CD14-positive monocyte (primary cell): Measurements from ENCODE around the gene GLT6D1. TPM values are rescaled to one million over a fixed set of nuclear protein-coding genes. Genes with fewer than 3 reads are reported as not detected.

ENCODE experiments used
- DNase-seq, 3 donors: peaks; one replicate each; pipeline ENCODE4 v3.0.0-alpha.2; 2011 to 2022
- H2AFZ ChIP-seq: 2 replicates; pipeline ENCODE4 v1.6.0; 2012; ENCODE audit warnings: mild to moderate bottlenecking, low read depth, low read length, inconsistent platforms; ENCODE audit not compliant: insufficient read depth, poor library complexity, severe bottlenecking
- H3K27ac ChIP-seq, 2 donors: 1 replicate in 1 of 2; 2 replicates in 1 of 2; pipeline ENCODE4 v1.5.1; 2012 to 2013; ENCODE audit warnings: low read length in 2 of 2, control low read depth in 1 of 2, inconsistent platforms in 1 of 2, low read depth in 1 of 2, mild to moderate bottlenecking in 1 of 2
- H3K27me3 ChIP-seq, 2 donors: one replicate each; pipeline versions ENCODE4 v1.6.0 to v1.6.1; 2011 to 2013; ENCODE audit warnings: low read length in 2 of 2; ENCODE audit not compliant: control insufficient read depth in 2 of 2, insufficient read depth in 2 of 2
- H3K36me3 ChIP-seq, 2 donors: replicated peaks in 1 of 2; 1 replicate in 1 of 2; 2 replicates in 1 of 2; pipeline versions ENCODE4 v1.5.1 to v1.6.1; 2012 to 2013; ENCODE audit warnings: low read length in 2 of 2, control low read depth in 1 of 2, inconsistent platforms in 1 of 2, mild to moderate bottlenecking in 1 of 2; ENCODE audit not compliant: insufficient read depth in 2 of 2, control insufficient read depth in 1 of 2
- H3K4me1 ChIP-seq, 2 donors: 1 replicate in 1 of 2; 2 replicates in 1 of 2; pipeline versions ENCODE4 v1.5.1 to v1.6.1; 2012 to 2013; ENCODE audit warnings: low read length in 2 of 2, control low read depth in 1 of 2, inconsistent platforms in 1 of 2, mild to moderate bottlenecking in 1 of 2, moderate library complexity in 1 of 2; ENCODE audit not compliant: insufficient read depth in 2 of 2, control insufficient read depth in 1 of 2
- H3K4me2 ChIP-seq: replicated peaks from 2 replicates; pipeline ENCODE3; 2012; ENCODE audit warnings: low read length, moderate library complexity, mild to moderate bottlenecking; ENCODE audit not compliant: poor library complexity, severe bottlenecking; ENCODE audit errors: extremely low read depth
- H3K4me3 ChIP-seq, 3 experiments: fragments of 200-600 bp in 1 of 3; sonication (generic) in 1 of 3; replicated peaks in 1 of 3; 1 replicate in 2 of 3; 2 replicates in 1 of 3; pipeline ENCODE4 v1.5.1; 2011 to 2013; ENCODE audit warnings: low read length in 3 of 3, mild to moderate bottlenecking in 3 of 3, control low read depth in 2 of 3, low read depth in 2 of 3, inconsistent platforms in 1 of 3, moderate library complexity in 1 of 3
- H3K79me2 ChIP-seq: 2 replicates; pipeline ENCODE4 v1.6.0; 2012; ENCODE audit warnings: mild to moderate bottlenecking, control low read depth, inconsistent platforms, low read length, moderate library complexity; ENCODE audit not compliant: insufficient read depth
- H3K9ac ChIP-seq: 2 replicates; pipeline ENCODE4 v1.6.0; 2017; ENCODE audit warnings: low read length, mild to moderate bottlenecking; ENCODE audit not compliant: insufficient read depth, poor library complexity, severe bottlenecking
- H3K9me3 ChIP-seq, 2 donors: replicated peaks in 1 of 2; 1 replicate in 1 of 2; 2 replicates in 1 of 2; pipeline versions ENCODE4 v1.5.1 to v1.6.1; 2012 to 2013; ENCODE audit warnings: low read length in 2 of 2, control low read depth in 1 of 2; ENCODE audit not compliant: control insufficient read depth in 1 of 2, insufficient read depth in 1 of 2
- H4K20me1 ChIP-seq: 2 replicates; pipeline ENCODE4 v1.6.0; 2012; ENCODE audit warnings: mild to moderate bottlenecking, low read length, control low read depth, moderate library complexity; ENCODE audit not compliant: insufficient read depth
- H3K27ac Mint-ChIP-seq, 7 donors: one replicate each; pipeline ENCODE4 v1.8.0; 2020; ENCODE audit warnings: mild to moderate bottlenecking in 7 of 7, mixed read lengths in 7 of 7, moderate library complexity in 6 of 7, inconsistent platforms in 2 of 7
- H3K27me3 Mint-ChIP-seq, 3 donors: one replicate each; pipeline ENCODE4 v1.8.0; 2021 to 2022; ENCODE audit warnings: low read depth in 3 of 3, mild to moderate bottlenecking in 3 of 3, mixed read lengths in 3 of 3, moderate library complexity in 3 of 3, inconsistent platforms in 1 of 3
- H3K36me3 Mint-ChIP-seq, 2 donors: one replicate each; pipeline ENCODE4 v1.8.0; 2020; ENCODE audit warnings: mixed read lengths in 2 of 2, inconsistent platforms in 1 of 2, mild to moderate bottlenecking in 1 of 2
- H3K4me1 Mint-ChIP-seq: one replicate; pipeline ENCODE4 v1.8.0; 2020; ENCODE audit warnings: mild to moderate bottlenecking, mixed read lengths
- H3K4me3 Mint-ChIP-seq, 2 donors: one replicate each; pipeline ENCODE4 v1.8.0; 2020; ENCODE audit warnings: mild to moderate bottlenecking in 2 of 2, mixed read lengths in 2 of 2, moderate library complexity in 1 of 2
- H3K9me3 Mint-ChIP-seq, 7 donors: one replicate each; pipeline ENCODE4 v1.8.0; 2020 to 2022; ENCODE audit warnings: mixed read lengths in 7 of 7, mild to moderate bottlenecking in 6 of 7, moderate library complexity in 6 of 7, inconsistent platforms in 2 of 7
- WGBS: methylation state at CpG from one replicate; pipeline ENCODE4 v1.1.5; 2013; ENCODE audit warnings: missing lambda C conversion rate; ENCODE audit not compliant: insufficient coverage; 5-methylcytosine and 5-hydroxymethylcytosine counted together
- intact Hi-C, 2 donors: fragments of 100-400 bp; cut with micrococcal nuclease; formaldehyde crosslinking; loops; one replicate each; pipeline versions ENCODE4 v1.15.0 to v1.15.1; 2023
- polyA plus RNA-seq, 3 donors: library from polyadenylated mRNA; depleted of rRNA in 1 of 3; unstranded in 2 of 3; stranded (reverse) in 1 of 3; fragments of 300-500 nt in 2 of 3; fragments of >200 nt in 1 of 3; fragmentation: Illumina TruSeq in 2 of 3; gene quantifications; 1 replicate in 2 of 3; 2 replicates in 1 of 3; pipeline ENCODE4 v1.2.3, GENCODE V29; 2012 to 2021
- TF ChIP-seq, protein P1 (sequence below): fragments of 200-600 bp; IDR thresholded peaks from one replicate; pipeline ENCODE4 v1.8.0; 2022; ENCODE audit warnings: antibody characterized with exemption, mild to moderate bottlenecking

Gene GLT6D1
- polyA plus RNA-seq, 3 donors: not detected

DNA sequence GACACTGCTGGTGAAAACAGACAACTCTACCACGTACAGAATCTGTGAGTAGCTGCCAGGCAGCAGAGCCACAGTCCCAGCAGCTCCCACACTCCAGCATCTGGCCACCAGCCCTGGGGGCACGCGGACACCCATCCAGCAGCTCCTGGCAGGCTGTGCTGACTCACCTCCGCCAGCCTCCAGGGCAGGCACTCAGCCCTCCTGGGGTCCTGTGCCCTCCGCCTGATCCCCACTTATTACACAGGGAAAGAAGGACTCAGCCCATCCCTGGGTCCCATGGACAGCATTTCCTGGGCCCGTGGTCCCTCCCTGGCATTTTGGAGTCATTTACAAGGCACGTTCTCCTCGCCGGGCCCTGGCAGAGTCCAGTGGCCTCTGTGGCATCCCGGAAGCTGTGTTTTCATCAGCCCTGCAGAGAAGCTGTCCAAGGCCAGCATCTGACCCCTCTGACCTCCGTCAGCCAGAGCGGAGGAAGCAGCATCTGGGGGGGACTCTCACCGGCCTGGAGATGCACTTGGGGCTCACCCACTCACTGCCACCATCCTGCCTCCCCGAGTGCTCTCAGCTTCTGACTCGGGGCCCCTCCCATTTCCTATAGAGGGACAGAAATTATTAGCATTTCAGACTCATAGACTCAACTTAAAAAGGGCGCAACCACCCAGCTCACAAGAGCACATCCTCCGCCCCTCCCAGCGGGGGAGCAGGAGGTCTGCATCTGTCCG, 56.2 kb downstream of the GLT6D1 start:
- H3K27ac ChIP-seq: no peak overlapping the region
- Mint-ChIP-seq H3K27ac (no peak overlapping the region), H3K4me3 (no peak overlapping the region), H3K4me1 (no peaks in the 10 kb centered on the region), H3K27me3 (no peaks in the 10 kb centered on the region), H3K9me3 (no peaks in the 10 kb centered on the region), H3K36me3 (no peaks in the 10 kb centered on the region)
- H3K4me1 ChIP-seq: no peaks in the 10 kb centered on the region
- TF ChIP-seq, protein P1, sequence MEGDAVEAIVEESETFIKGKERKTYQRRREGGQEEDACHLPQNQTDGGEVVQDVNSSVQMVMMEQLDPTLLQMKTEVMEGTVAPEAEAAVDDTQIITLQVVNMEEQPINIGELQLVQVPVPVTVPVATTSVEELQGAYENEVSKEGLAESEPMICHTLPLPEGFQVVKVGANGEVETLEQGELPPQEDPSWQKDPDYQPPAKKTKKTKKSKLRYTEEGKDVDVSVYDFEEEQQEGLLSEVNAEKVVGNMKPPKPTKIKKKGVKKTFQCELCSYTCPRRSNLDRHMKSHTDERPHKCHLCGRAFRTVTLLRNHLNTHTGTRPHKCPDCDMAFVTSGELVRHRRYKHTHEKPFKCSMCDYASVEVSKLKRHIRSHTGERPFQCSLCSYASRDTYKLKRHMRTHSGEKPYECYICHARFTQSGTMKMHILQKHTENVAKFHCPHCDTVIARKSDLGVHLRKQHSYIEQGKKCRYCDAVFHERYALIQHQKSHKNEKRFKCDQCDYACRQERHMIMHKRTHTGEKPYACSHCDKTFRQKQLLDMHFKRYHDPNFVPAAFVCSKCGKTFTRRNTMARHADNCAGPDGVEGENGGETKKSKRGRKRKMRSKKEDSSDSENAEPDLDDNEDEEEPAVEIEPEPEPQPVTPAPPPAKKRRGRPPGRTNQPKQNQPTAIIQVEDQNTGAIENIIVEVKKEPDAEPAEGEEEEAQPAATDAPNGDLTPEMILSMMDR: no peak
- H3K4me2 ChIP-seq: no peak overlapping the region
- no peak overlapping the region for H2AFZ ChIP-seq
- H3K9ac ChIP-seq: no peak overlapping the region
- H3K9me3 ChIP-seq: no peaks in the 10 kb centered on the region
- H3K27me3 ChIP-seq: no peaks in the 10 kb centered on the region
- H4K20me1 ChIP-seq: no peaks in the 10 kb centered on the region
- no peak for DNase-seq
- WGBS: 91% methylated on average over 17 of the region's 19 CpGs
- no peak overlapping the region for H3K4me3 ChIP-seq
- intact Hi-C loops: no loop called here
- H3K79me2 ChIP-seq: no peaks in the 10 kb centered on the region
- no peaks in the 10 kb centered on the region for H3K36me3 ChIP-seq

DNA sequence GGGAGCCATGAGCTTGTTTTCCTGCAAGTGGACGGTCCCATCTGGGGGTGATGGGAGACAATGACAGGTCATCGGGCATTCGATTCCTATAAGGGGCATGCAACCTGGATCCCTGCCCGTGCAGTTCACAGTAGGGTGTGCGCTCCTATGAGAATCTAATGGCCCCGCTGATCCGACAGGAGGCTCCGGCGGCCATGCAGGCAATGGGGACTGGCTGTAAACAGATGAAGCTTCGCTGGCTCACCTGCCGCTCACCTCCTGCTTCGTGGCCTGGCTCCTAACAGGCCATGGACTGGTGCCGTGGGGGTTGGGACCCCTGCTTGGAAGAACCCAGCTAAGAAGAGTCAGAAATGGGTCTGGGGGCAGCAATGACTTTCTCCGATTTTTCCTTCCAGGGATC, 56.8 kb downstream of the GLT6D1 start:
- H3K4me1 ChIP-seq: no peaks in the 10 kb centered on the region
- no peak for DNase-seq
- H4K20me1 ChIP-seq: no peaks in the 10 kb centered on the region
- no peak overlapping the region for H3K27ac ChIP-seq
- WGBS: 89% methylated on average over 11 of the region's 14 CpGs
- Mint-ChIP-seq H3K27me3 (no peaks in the 10 kb centered on the region), H3K36me3 (no peaks in the 10 kb centered on the region), H3K27ac (no peak overlapping the region), H3K9me3 (no peaks in the 10 kb centered on the region), H3K4me1 (no peaks in the 10 kb centered on the region), H3K4me3 (no peak overlapping the region)
- no peaks in the 10 kb centered on the region for H3K79me2 ChIP-seq
- H3K9ac ChIP-seq: no peak overlapping the region
- TF ChIP-seq, protein P1: no peak
- H2AFZ ChIP-seq: no peak overlapping the region
- no peak overlapping the region for H3K4me3 ChIP-seq
- no peaks in the 10 kb centered on the region for H3K36me3 ChIP-seq
- intact Hi-C loops: no loop called here
- H3K27me3 ChIP-seq: no peaks in the 10 kb centered on the region
- no peak overlapping the region for H3K4me2 ChIP-seq
- H3K9me3 ChIP-seq: no peaks in the 10 kb centered on the region
